ENCODE results near the gene HSPG2. TPM values are rescaled to one million over a fixed set of nuclear protein-coding genes. Genes with fewer than 3 reads are reported as not detected.

HSPG2 gene
- total RNA-seq, 1 donor: 265 TPM

DNA sequence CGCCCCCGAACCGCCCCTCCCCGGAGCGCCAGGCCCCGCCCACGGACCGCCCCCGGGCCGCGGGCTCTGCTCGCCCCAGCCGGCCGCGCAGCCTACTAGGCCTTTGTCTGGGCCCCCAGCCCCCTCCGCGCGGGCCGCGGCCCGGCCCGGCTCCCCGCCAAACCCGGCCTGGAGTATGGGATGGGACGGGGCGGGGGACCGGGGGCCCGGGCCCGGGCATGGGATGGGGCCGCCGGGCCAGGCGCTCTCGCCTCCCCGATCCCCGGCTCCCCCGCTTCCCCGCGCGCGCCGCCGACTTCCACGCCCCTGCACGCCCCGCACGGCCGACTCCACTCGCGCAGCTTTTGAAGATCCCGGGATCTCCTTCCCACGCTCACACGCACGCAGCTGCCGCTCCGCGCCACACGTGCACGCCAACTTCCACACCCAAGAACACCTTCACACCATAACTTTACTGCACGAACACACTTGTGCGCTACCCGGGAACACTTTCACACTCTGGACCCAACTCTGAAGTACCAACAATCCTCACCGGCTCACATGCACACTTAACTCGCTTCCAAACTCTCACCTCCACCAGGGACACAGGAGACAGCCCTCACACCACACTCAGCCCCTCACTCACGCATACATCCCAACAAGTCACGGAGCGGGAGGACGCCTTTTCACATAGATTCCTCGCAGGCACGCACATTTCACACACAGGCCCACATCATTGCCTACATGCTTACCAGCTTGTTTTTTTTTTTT is 437 bp upstream of the HSPG2 start:
- Histone ChIP-seq H3K79me2 (ENCODE audit: insufficient read depth, low read length) (peaks cover 43% of the 10 kb centered on the region), H3K9me3 (ENCODE audit: low read depth, low read length) (no peaks in the 10 kb centered on the region), H3K36me3 (ENCODE audit: insufficient read depth, low read length) (peaks cover 8% of the 10 kb centered on the region), H4K20me1 (ENCODE audit: insufficient read depth, low read length) (peaks cover 6% of the 10 kb centered on the region), H3K27ac (ENCODE audit: low read depth, low read length) (peak overlapping the region; percentile 89), H2AFZ (ENCODE audit: low read length) (peak overlapping the region; percentile 28), H3K27me3 (ENCODE audit: insufficient read depth, low read length) (no peaks in the 10 kb centered on the region), H3K4me2 (ENCODE audit: insufficient read depth, low read length) (peak overlapping the region; percentile 46), H3K4me1 (ENCODE audit: insufficient read depth, low read length) (peaks cover 59% of the 10 kb centered on the region), H3K4me3 (ENCODE audit: insufficient read depth, low read length) (peak overlapping the region; percentile 57)
- no peak for TF ChIP-seq CTCF (IDR thresholded peaks at IDR 0.05; ENCODE audit: extremely low read depth, low read depth, low read length)
- peak; percentile 97 for DNase-seq (ENCODE audit: insufficient read length, low spot score, missing footprints)

GRCh38 chr1:21936366-21937031 is 611 bp downstream of the HSPG2 start:
- H3K36me3 ChIP-seq (ENCODE audit: insufficient read depth, low read length): peaks cover 8% of the 10 kb centered on the region
- no peaks in the 10 kb centered on the region for H3K27me3 ChIP-seq (ENCODE audit: insufficient read depth, low read length)
- no peak for DNase-seq (ENCODE audit: insufficient read length, low spot score, missing footprints)
- H2AFZ ChIP-seq (ENCODE audit: low read length): no peak overlapping the region
- peaks cover 67% of the 10 kb centered on the region for H3K4me1 ChIP-seq (ENCODE audit: insufficient read depth, low read length)
- peak overlapping the region; percentile 86 for H3K4me3 ChIP-seq (ENCODE audit: insufficient read depth, low read length)
- H4K20me1 ChIP-seq (ENCODE audit: insufficient read depth, low read length): peaks cover 6% of the 10 kb centered on the region
- no peaks in the 10 kb centered on the region for H3K9me3 ChIP-seq (ENCODE audit: low read depth, low read length)
- peak overlapping the region; percentile 95 for H3K4me2 ChIP-seq (ENCODE audit: insufficient read depth, low read length)
- H3K27ac ChIP-seq (ENCODE audit: low read depth, low read length): peak overlapping the region; percentile 98
- H3K79me2 ChIP-seq (ENCODE audit: insufficient read depth, low read length): peaks cover 52% of the 10 kb centered on the region
- no peak for TF ChIP-seq CTCF (IDR thresholded peaks at IDR 0.05; ENCODE audit: extremely low read depth, low read depth, low read length)

DNA sequence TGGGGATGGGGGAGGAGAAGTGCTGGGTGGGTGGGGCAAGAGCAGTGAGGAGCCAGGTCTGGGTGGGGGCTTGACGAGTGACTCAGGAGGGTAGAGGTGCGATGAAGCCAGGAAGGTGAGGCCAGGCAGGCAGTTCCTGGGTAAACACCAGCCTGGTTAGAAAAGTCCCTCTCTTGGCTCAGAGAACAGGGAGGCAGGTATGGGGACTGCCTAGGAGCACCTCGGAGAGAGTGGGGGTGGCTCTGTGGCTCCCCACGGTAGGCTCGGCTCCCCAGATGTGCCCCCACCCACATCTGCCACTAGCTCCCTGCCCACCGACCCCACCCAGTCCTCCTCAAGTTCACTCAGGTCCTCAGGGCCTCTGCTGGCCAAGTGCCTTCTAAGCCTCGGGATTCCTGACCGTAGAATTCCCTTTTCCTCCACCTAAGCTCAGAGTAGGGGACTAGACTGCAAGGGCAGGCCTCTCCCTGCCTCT is 1.2 kb downstream of the HSPG2 start:
- H3K9me3 ChIP-seq (ENCODE audit: low read depth, low read length): no peaks in the 10 kb centered on the region
- H2AFZ ChIP-seq (ENCODE audit: low read length): no peak overlapping the region
- no peaks in the 10 kb centered on the region for H3K27me3 ChIP-seq (ENCODE audit: insufficient read depth, low read length)
- H3K4me1 ChIP-seq (ENCODE audit: insufficient read depth, low read length): peaks cover 72% of the 10 kb centered on the region
- peak; percentile 54 for DNase-seq (ENCODE audit: insufficient read length, low spot score, missing footprints)
- peaks cover 54% of the 10 kb centered on the region for H3K79me2 ChIP-seq (ENCODE audit: insufficient read depth, low read length)
- H3K4me2 ChIP-seq (ENCODE audit: insufficient read depth, low read length): peak overlapping the region; percentile 95
- no peak for TF ChIP-seq CTCF (IDR thresholded peaks at IDR 0.05; ENCODE audit: extremely low read depth, low read depth, low read length)
- peak overlapping the region; percentile 86 for H3K4me3 ChIP-seq (ENCODE audit: insufficient read depth, low read length)
- H4K20me1 ChIP-seq (ENCODE audit: insufficient read depth, low read length): peaks cover 10% of the 10 kb centered on the region
- H3K36me3 ChIP-seq (ENCODE audit: insufficient read depth, low read length): peaks cover 8% of the 10 kb centered on the region
- H3K27ac ChIP-seq (ENCODE audit: low read depth, low read length): peak overlapping the region; percentile 98

DNA sequence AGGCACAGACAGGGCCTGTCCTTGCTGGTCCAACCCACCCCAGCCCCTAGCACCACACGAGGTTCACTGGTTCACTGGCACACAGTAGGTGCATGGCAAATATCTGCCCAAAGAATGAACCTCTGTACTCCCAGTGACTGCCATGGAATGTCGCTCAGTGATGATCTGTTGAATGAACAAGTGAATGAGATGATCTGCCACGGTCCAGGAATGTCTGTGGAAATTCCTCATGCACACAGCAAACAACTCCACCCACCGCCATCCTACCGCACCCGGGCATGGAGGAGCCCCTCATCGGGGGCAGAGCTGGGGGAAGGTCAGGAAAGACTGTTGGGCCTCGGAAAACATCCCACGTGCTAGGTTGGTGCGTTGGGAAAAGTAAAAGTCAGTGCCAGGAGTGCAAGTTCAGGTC is 1.7 kb downstream of the HSPG2 start:
- Histone ChIP-seq H3K27me3 (ENCODE audit: insufficient read depth, low read length) (no peaks in the 10 kb centered on the region), H3K4me1 (ENCODE audit: insufficient read depth, low read length) (peaks cover 75% of the 10 kb centered on the region), H3K27ac (ENCODE audit: low read depth, low read length) (peak overlapping the region; percentile 98), H4K20me1 (ENCODE audit: insufficient read depth, low read length) (peaks cover 10% of the 10 kb centered on the region), H2AFZ (ENCODE audit: low read length) (no peak overlapping the region), H3K9me3 (ENCODE audit: low read depth, low read length) (no peaks in the 10 kb centered on the region), H3K36me3 (ENCODE audit: insufficient read depth, low read length) (peaks cover 9% of the 10 kb centered on the region), H3K79me2 (ENCODE audit: insufficient read depth, low read length) (peaks cover 60% of the 10 kb centered on the region), H3K4me3 (ENCODE audit: insufficient read depth, low read length) (peak overlapping the region; percentile 86), H3K4me2 (ENCODE audit: insufficient read depth, low read length) (peak overlapping the region; percentile 95)
- DNase-seq (ENCODE audit: insufficient read length, low spot score, missing footprints): peak; percentile 88
- TF ChIP-seq CTCF (IDR thresholded peaks at IDR 0.05; ENCODE audit: extremely low read depth, low read depth, low read length): no peak
